ENCODE results near the gene SCPEP1. TPM values are rescaled to one million over a fixed set of nuclear protein-coding genes. Genes with fewer than 3 reads are reported as not detected.

SCPEP1 gene
- total and polyA plus RNA-seq, 10 of the 15 experiments (the other 5 are each of a cell fraction or from before 2014, with no cell fraction given) = 31.2 to 80.2 (median 40.7) TPM

DNA sequence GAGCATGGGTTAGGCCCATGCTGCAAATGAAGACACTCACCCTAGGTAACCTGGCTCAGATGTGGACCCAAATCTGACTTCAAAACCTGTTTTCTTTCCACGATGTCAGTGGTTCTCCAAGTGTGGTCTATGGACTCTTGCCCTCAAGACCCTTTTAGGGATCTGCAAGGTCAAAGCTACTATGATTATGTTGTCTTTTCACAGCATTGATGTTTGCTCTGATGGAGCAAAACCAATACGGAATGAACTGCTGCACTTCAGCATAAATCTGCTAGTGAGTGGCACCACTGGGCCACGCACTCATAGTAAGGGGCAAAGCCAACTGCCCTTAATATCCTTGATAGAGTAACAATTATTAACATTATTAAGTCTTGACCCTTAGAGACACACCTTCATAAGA is 42.5 kb upstream of the SCPEP1 start:
- SMC1A ChIA-PET (ENCODE audit: uncharacterized antibody, unreplicated experiment) = interaction anchor here (1.6 kb wide), 1 partner anchor 116 kb away, joined by 7 read pairs; no protein-coding TSS in a partner anchor
- Histone ChIP-seq H3K4me2 (ENCODE audit: control insufficient read depth, insufficient read depth) (no peak overlapping the region), H3K9ac (ENCODE audit: control insufficient read depth, insufficient read depth, low read length) (no peak overlapping the region), H3K27ac (ENCODE audit: control insufficient read depth, insufficient read depth) (no peak overlapping the region), H3K27me3 (replicated peaks in 1 of 2; ENCODE audit: control insufficient read depth in 2 of 2, insufficient read depth in 2 of 2, low read length in 1 of 2) (no peaks in the 10 kb centered on the region), H3K4me3 (no peak overlapping the region), H3K9me3 (replicated peaks; ENCODE audit: control insufficient read depth, insufficient read depth, low read length) (no peaks in the 10 kb centered on the region; the same call in 2 of the 3 replicates), H3K79me2 (ENCODE audit: control insufficient read depth, insufficient read depth, low read length) (no peaks in the 10 kb centered on the region), H3K4me1 (ENCODE audit: control insufficient read depth, insufficient read depth, low read length) (no peaks in the 10 kb centered on the region), H4K20me1 (ENCODE audit: control insufficient read depth, insufficient read depth) (no peaks in the 10 kb centered on the region), H2AFZ (ENCODE audit: control insufficient read depth, low read depth, low read length) (no peak overlapping the region), H3K36me3 (ENCODE audit: control insufficient read depth in 2 of 2, insufficient read depth in 2 of 2, low read length in 1 of 2) (peaks cover 0 to 10% of the 10 kb centered on the region in 2 experiments; a peak in 2 of 4 replicates)
- in situ Hi-C loops (cut with MboI) (loop anchor here (5.0 kb wide), 1 partner anchor 118 kb away; no protein-coding TSS in a partner anchor), intact Hi-C loops (cut with micrococcal nuclease; ENCODE audit: unreplicated experiment) (no loop called here)
- ATAC-seq (no peak), FAIRE-seq (no peak), DNase-seq (ENCODE audit: low read depth, low spot score) (no peak)
- no TSS peak for BruUV-seq (replicated peaks)
- 94% methylated on average over 3 of the region's 3 CpGs for WGBS (ENCODE audit: insufficient coverage, insufficient replicate concordance, low lambda C conversion rate, missing lambda C conversion rate)
- TF ChIP-seq, protein P1, sequence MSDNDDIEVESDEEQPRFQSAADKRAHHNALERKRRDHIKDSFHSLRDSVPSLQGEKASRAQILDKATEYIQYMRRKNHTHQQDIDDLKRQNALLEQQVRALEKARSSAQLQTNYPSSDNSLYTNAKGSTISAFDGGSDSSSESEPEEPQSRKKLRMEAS (IDR thresholded peaks at IDR 0.05; ENCODE audit: low read depth, low read length) = no peak
- TF ChIP-seq RBBP5 (conservative IDR thresholded peaks at IDR 0.05) (no peak), SIN3A (IDR thresholded peaks at IDR 0.05; ENCODE audit: low read depth, low read length) (no peak), NR2F1 (conservative IDR thresholded peaks at IDR 0.05) (no peak), MEF2B (IDR thresholded peaks at IDR 0.05; ENCODE audit: partially characterized antibody, poor library complexity, severe bottlenecking) (no peak), CHD2 (IDR thresholded peaks at IDR 0.05; ENCODE audit: borderline replicate concordance, low read depth, low read length) (no peak), ZNF687 (IDR thresholded peaks at IDR 0.05) (no peak), ZNF217 (IDR thresholded peaks at IDR 0.05) (no peak), TBL1XR1 (IDR thresholded peaks at IDR 0.05; ENCODE audit: low read depth, low read length) (no peak), FOS (IDR thresholded peaks at IDR 0.05; ENCODE audit: borderline replicate concordance, extremely low read depth, insufficient read length) (no peak), ZNF207 (IDR thresholded peaks at IDR 0.05; ENCODE audit: borderline replicate concordance) (no peak), CBX3 (IDR thresholded peaks at IDR 0.05; ENCODE audit: borderline replicate concordance, low read depth) (no peak)
- TF ChIP-seq, protein P2, sequence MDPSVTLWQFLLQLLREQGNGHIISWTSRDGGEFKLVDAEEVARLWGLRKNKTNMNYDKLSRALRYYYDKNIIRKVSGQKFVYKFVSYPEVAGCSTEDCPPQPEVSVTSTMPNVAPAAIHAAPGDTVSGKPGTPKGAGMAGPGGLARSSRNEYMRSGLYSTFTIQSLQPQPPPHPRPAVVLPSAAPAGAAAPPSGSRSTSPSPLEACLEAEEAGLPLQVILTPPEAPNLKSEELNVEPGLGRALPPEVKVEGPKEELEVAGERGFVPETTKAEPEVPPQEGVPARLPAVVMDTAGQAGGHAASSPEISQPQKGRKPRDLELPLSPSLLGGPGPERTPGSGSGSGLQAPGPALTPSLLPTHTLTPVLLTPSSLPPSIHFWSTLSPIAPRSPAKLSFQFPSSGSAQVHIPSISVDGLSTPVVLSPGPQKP (IDR thresholded peaks at IDR 0.05; ENCODE audit: low read depth, low read length) = no peak
- TF ChIP-seq, protein P3, sequence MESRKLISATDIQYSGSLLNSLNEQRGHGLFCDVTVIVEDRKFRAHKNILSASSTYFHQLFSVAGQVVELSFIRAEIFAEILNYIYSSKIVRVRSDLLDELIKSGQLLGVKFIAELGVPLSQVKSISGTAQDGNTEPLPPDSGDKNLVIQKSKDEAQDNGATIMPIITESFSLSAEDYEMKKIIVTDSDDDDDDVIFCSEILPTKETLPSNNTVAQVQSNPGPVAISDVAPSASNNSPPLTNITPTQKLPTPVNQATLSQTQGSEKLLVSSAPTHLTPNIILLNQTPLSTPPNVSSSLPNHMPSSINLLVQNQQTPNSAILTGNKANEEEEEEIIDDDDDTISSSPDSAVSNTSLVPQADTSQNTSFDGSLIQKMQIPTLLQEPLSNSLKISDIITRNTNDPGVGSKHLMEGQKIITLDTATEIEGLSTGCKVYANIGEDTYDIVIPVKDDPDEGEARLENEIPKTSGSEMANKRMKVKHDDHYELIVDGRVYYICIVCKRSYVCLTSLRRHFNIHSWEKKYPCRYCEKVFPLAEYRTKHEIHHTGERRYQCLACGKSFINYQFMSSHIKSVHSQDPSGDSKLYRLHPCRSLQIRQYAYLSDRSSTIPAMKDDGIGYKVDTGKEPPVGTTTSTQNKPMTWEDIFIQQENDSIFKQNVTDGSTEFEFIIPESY (IDR thresholded peaks at IDR 0.05) = no peak
- TF ChIP-seq, protein P4, sequence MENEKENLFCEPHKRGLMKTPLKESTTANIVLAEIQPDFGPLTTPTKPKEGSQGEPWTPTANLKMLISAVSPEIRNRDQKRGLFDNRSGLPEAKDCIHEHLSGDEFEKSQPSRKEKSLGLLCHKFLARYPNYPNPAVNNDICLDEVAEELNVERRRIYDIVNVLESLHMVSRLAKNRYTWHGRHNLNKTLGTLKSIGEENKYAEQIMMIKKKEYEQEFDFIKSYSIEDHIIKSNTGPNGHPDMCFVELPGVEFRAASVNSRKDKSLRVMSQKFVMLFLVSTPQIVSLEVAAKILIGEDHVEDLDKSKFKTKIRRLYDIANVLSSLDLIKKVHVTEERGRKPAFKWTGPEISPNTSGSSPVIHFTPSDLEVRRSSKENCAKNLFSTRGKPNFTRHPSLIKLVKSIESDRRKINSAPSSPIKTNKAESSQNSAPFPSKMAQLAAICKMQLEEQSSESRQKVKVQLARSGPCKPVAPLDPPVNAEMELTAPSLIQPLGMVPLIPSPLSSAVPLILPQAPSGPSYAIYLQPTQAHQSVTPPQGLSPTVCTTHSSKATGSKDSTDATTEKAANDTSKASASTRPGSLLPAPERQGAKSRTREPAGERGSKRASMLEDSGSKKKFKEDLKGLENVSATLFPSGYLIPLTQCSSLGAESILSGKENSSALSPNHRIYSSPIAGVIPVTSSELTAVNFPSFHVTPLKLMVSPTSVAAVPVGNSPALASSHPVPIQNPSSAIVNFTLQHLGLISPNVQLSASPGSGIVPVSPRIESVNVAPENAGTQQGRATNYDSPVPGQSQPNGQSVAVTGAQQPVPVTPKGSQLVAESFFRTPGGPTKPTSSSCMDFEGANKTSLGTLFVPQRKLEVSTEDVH (IDR thresholded peaks at IDR 0.05; ENCODE audit: low read depth, partially characterized antibody) = no peak
- POLR2A ChIA-PET = no interaction called here
- RAD21 ChIA-PET (ENCODE audit: unreplicated experiment) = no interaction called here
- CTCF ChIA-PET = interaction anchor here (1.9 to 2.2 kb wide), 2 partner anchors 111 to 116 kb away, joined by 4 to 15 read pairs; no protein-coding TSS in a partner anchor
